Measurements from ENCODE around the gene ITGAX.

DNA sequence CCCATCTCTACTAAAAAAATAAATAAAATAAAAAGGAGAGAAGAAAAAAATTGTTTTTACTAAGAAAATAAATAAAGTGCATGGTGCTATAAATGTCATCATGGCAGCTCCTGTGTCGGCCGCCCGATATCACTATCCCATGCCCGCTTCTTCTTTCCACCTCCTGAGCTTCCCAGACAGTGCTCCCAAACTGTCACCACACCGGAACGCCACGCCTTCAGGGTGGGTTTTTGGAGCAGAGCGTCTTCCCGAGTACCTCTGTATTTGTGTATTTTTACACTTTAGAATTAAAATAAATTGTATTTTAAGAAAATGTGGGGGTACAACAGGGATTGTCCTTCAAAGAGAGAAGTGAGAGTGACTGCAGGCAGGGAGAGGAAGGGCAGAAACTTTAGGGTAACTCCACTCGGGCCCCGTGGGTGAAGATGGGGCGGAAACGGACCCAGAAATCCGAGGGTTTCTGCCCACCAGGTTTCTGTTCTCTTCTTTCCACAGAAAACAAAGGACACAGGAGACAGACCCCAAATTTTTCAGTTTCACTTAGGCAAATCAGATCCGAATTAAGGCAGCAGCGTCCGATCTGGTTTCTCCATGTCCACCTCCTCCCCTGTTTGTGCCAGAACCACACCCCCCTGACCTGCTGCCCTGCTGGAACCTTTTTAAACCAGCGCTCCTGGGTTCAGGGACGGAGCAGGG is 3.6 kb upstream of the ITGAX start:
- TF ChIP-seq, protein P1, sequence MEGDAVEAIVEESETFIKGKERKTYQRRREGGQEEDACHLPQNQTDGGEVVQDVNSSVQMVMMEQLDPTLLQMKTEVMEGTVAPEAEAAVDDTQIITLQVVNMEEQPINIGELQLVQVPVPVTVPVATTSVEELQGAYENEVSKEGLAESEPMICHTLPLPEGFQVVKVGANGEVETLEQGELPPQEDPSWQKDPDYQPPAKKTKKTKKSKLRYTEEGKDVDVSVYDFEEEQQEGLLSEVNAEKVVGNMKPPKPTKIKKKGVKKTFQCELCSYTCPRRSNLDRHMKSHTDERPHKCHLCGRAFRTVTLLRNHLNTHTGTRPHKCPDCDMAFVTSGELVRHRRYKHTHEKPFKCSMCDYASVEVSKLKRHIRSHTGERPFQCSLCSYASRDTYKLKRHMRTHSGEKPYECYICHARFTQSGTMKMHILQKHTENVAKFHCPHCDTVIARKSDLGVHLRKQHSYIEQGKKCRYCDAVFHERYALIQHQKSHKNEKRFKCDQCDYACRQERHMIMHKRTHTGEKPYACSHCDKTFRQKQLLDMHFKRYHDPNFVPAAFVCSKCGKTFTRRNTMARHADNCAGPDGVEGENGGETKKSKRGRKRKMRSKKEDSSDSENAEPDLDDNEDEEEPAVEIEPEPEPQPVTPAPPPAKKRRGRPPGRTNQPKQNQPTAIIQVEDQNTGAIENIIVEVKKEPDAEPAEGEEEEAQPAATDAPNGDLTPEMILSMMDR (IDR thresholded peaks at IDR 0.05; ENCODE audit: insufficient read depth, low read length) = no peak
- TF ChIP-seq, protein P2, sequence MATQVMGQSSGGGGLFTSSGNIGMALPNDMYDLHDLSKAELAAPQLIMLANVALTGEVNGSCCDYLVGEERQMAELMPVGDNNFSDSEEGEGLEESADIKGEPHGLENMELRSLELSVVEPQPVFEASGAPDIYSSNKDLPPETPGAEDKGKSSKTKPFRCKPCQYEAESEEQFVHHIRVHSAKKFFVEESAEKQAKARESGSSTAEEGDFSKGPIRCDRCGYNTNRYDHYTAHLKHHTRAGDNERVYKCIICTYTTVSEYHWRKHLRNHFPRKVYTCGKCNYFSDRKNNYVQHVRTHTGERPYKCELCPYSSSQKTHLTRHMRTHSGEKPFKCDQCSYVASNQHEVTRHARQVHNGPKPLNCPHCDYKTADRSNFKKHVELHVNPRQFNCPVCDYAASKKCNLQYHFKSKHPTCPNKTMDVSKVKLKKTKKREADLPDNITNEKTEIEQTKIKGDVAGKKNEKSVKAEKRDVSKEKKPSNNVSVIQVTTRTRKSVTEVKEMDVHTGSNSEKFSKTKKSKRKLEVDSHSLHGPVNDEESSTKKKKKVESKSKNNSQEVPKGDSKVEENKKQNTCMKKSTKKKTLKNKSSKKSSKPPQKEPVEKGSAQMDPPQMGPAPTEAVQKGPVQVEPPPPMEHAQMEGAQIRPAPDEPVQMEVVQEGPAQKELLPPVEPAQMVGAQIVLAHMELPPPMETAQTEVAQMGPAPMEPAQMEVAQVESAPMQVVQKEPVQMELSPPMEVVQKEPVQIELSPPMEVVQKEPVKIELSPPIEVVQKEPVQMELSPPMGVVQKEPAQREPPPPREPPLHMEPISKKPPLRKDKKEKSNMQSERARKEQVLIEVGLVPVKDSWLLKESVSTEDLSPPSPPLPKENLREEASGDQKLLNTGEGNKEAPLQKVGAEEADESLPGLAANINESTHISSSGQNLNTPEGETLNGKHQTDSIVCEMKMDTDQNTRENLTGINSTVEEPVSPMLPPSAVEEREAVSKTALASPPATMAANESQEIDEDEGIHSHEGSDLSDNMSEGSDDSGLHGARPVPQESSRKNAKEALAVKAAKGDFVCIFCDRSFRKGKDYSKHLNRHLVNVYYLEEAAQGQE (IDR thresholded peaks at IDR 0.05; ENCODE audit: insufficient replicate concordance, low read depth) = no peak
- no peak for TF ChIP-seq POLR2AphosphoS5 (IDR thresholded peaks at IDR 0.05; ENCODE audit: low read depth)
- no peak for TF ChIP-seq GABPA (IDR thresholded peaks at IDR 0.05; ENCODE audit: low read depth)
